Activated CD4-positive, alpha-beta memory T cell treated with anti-CD3 and anti-CD28 coated beads for 36 hours (primary cell): ENCODE data around the gene NLRP9. TPM values are rescaled to one million over a fixed set of nuclear protein-coding genes. Genes with fewer than 3 reads are reported as not detected.

Source experiments
- CTCF ChIA-PET: fragments of 350-600 bp; sonication (Branson Sonifier 250); formaldehyde crosslinking; loops from one replicate; lab custom pipeline; 2021; ENCODE audit warnings: antibody characterized with exemption, inconsistent platforms; lab: Charles Lee
- POLR2A ChIA-PET: fragments of 350-600 bp; sonication (Branson Sonifier 250); formaldehyde crosslinking; loops from one replicate; lab custom pipeline; 2021; ENCODE audit warnings: antibody characterized with exemption; lab: Charles Lee
- DNase-seq: peaks from one replicate; pipeline ENCODE4 v3.0.0-alpha.2; 2020
- H3K27ac Mint-ChIP-seq: one replicate; pipeline ENCODE4 v1.8.0; 2021; ENCODE audit warnings: mixed read lengths
- H3K27me3 Mint-ChIP-seq: one replicate; pipeline ENCODE4 v1.8.0; 2021; ENCODE audit warnings: mixed read lengths
- H3K36me3 Mint-ChIP-seq: one replicate; pipeline ENCODE4 v1.8.0; 2021; ENCODE audit warnings: mixed read lengths
- H3K4me1 Mint-ChIP-seq: one replicate; pipeline ENCODE4 v1.8.0; 2021; ENCODE audit warnings: low read depth, mixed read lengths
- H3K4me3 Mint-ChIP-seq: one replicate; pipeline ENCODE4 v1.8.0; 2021; ENCODE audit warnings: mild to moderate bottlenecking, mixed read lengths
- H3K9me3 Mint-ChIP-seq: one replicate; pipeline ENCODE4 v1.8.0; 2021; ENCODE audit warnings: mixed read lengths
- intact Hi-C: fragments of 100-400 bp; cut with micrococcal nuclease; formaldehyde crosslinking; loops from one replicate; pipeline ENCODE4 v1.15.1; 2023
- total RNA-seq, 2 experiments: library from RNA; stranded (reverse); gene quantifications; one replicate each; pipeline ENCODE4 v1.2.3, GENCODE V29; 2021

NLRP9 gene
- total RNA-seq, 2 experiments from 2014 or later = not detected

DNA sequence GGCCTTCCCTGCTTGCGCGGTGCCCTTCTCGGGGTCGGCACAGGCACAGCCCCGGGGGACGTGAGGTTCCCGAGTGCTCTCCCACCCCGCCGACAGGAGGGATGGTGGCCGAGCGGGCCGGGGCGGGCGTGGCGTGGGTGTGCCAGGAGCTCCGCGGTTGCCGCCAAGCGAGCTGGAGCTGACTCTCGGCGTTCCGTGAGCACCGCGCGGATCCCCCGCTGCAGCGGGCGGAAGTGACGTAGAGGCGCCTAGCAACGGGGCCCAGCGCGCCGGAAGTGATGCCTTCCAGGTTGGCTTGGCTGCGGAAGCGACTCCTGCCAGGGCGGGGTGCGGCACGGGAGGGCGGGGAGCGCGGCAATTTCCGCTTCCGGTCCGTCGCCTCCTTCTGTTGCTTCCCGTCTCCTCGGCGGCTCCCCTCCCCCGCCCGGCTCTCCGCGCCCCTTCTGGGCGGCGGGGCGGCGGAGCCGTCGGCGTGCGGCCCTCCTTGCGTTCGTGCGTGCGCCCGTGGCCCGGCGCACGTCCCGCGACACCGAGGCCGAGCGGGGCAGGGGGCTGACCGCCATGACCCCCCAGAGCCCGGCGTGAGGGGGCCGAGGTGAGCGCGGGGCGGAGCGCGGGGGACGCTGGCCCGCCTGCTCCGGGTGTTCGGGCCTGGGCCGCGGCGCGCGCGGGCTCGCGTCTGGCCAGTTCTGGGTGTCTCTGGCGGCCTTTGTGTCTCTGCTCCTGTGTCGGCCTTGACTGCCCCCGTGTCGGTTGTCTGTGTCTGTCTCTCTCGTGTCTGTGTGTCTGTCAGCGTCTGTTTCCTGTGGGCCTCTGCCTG is 63.2 kb downstream of the NLRP9 start, which contains the start of gene EPN1:
Gene EPN1, plus strand, starts transcription at position 386 of the 820 bp plus-strand sequence. CDS start 3,402 bp downstream, outside the sequence.
- peak; percentile 99 for DNase-seq
- H3K27me3 Mint-ChIP-seq = no peaks in the 10 kb centered on the region
- H3K4me1 Mint-ChIP-seq = peaks cover 59% of the 10 kb centered on the region
- ChIA-PET CTCF (interaction anchor here (1.1 kb wide), 1 partner anchor 17 kb away, joined by 3 read pairs; no protein-coding TSS in a partner anchor), POLR2A (interaction anchor here (1.3 kb wide), 1 partner anchor 18 kb away, joined by 3 read pairs; no protein-coding TSS in a partner anchor)
- peak within 1 kb of the TSS; percentile 90 for H3K4me3 Mint-ChIP-seq
- intact Hi-C loops = loop anchor here (1.0 to 2.0 kb wide), 2 partner anchors 20 to 40 kb away; partner anchors contain the start of gene U2AF2
- peaks cover 39% of the 10 kb centered on the region for H3K36me3 Mint-ChIP-seq
- peak within 1 kb of the TSS; percentile 86 for H3K27ac Mint-ChIP-seq
- H3K9me3 Mint-ChIP-seq = no peaks in the 10 kb centered on the region

DNA sequence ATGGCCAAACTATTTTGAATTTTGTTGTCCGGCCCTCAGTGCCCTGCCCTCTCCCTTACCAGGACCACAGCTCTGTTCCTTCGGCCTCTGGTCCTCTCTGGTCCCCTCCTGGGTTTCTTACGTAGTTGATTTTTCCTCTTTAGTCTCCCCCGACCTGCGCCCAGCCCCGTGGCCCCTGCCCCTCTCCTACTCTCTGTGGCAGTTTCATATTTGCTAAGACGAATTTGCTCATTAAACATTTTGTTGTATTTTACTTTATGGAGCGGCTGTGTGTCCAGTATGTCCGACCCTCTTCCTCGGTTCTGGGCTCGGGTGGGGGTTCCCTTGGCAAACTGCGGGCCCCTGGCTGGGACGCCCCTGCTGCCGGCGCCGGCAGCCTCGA is 63.8 kb downstream of the NLRP9 start:
- DNase-seq = no peak
- intact Hi-C loops = loop anchor here (2.0 kb wide), 1 partner anchor 40 kb away; no protein-coding TSS in a partner anchor
- CTCF ChIA-PET = interaction anchor here (1.1 kb wide), 1 partner anchor 17 kb away, joined by 3 read pairs; no protein-coding TSS in a partner anchor
- Mint-ChIP-seq H3K4me1 (peaks cover 53% of the 10 kb centered on the region), H3K9me3 (no peaks in the 10 kb centered on the region), H3K4me3 (peak overlapping the region; percentile 56), H3K27me3 (no peaks in the 10 kb centered on the region), H3K36me3 (peaks cover 39% of the 10 kb centered on the region), H3K27ac (peak overlapping the region; percentile 72)
- POLR2A ChIA-PET = interaction anchor here (1.3 kb wide), 1 partner anchor 18 kb away, joined by 3 read pairs; no protein-coding TSS in a partner anchor

GRCh38 chr19:55673889-55674288 is 64.3 kb downstream of the NLRP9 start:
- Mint-ChIP-seq H3K4me3 (peak overlapping the region; percentile 21), H3K27ac (peak overlapping the region; percentile 55), H3K9me3 (no peaks in the 10 kb centered on the region), H3K4me1 (peaks cover 51% of the 10 kb centered on the region), H3K36me3 (peaks cover 42% of the 10 kb centered on the region), H3K27me3 (no peaks in the 10 kb centered on the region)
- CTCF ChIA-PET = interaction anchor here (1.1 kb wide), 2 partner anchors 16 to 41 kb away, joined by 3 to 6 read pairs; no protein-coding TSS in a partner anchor
- POLR2A ChIA-PET = no interaction called here
- no peak for DNase-seq
- intact Hi-C loops = loop anchor here (2.0 kb wide), 1 partner anchor 39 kb away; no protein-coding TSS in a partner anchor

- ChIA-PET CTCF (interaction anchor here (1.1 kb wide), 1 partner anchor 41 kb away, joined by 6 read pairs; no protein-coding TSS in a partner anchor), POLR2A (no interaction called here)
- no peak for DNase-seq
- Mint-ChIP-seq H3K9me3 (no peaks in the 10 kb centered on the region), H3K36me3 (peaks cover 37% of the 10 kb centered on the region), H3K27ac (peak overlapping the region; percentile 55), H3K27me3 (no peaks in the 10 kb centered on the region), H3K4me1 (peaks cover 48% of the 10 kb centered on the region), H3K4me3 (peak overlapping the region; percentile 21)
- intact Hi-C loops = no loop called here
Measured at GRCh38 chr19:55673465-55673864, 64.7 kb downstream of the NLRP9 start.

DNA sequence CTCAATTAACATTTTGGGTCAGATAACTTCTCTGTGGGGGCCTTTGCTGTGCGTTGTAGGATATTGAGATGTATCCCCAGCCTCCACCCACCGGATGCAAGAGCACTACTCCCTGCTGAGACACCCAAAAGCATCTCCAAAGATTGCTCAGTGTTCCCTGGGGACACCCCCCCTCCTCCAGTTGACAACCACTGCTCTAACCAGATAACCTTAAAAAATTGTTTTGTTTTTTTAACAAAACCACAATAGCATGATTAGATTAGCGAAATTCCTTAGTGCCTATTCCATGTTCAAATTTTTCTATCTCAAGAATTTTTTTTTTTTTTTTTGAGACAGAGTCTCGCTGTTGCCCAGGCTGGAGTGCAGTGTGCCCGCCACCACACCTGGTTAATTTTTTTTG is 65.8 kb downstream of the NLRP9 start:
- H3K4me3 Mint-ChIP-seq = no peak overlapping the region
- no peaks in the 10 kb centered on the region for H3K9me3 Mint-ChIP-seq
- H3K27me3 Mint-ChIP-seq = no peaks in the 10 kb centered on the region
- peaks cover 37% of the 10 kb centered on the region for H3K36me3 Mint-ChIP-seq
- no peak for DNase-seq
- POLR2A ChIA-PET = no interaction called here
- CTCF ChIA-PET = interaction anchor here (0.7 to 2.1 kb wide), 4 partner anchors 16 to 656 kb away, joined by 3 to 23 read pairs (median 14); partner anchors contain the start of gene U2AF2
- intact Hi-C loops = no loop called here
- H3K4me1 Mint-ChIP-seq = peaks cover 40% of the 10 kb centered on the region
- H3K27ac Mint-ChIP-seq = no peak overlapping the region

DNA sequence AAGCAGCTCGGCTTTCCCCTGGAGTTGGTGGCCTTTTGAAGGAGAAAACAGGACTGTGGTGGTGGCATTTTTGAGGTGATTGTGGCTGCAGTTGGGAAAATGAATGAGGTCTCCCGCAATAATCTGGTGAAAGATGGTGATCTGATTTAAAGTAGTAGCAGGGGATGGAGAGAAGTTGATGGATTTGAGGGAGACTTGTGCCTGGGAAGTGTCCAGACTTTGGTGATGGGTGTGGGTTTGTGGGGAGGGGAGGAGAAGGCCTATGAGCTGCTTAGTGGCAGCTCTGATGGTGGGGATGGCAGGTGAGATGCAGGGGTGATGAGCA is 67.2 kb downstream of the NLRP9 start:
- intact Hi-C loops = no loop called here
- no peak overlapping the region for H3K4me3 Mint-ChIP-seq
- DNase-seq = no peak
- ChIA-PET POLR2A (interaction anchor here (1.4 kb wide), 1 partner anchor 14 kb away, joined by 5 read pairs; no protein-coding TSS in a partner anchor), CTCF (interaction anchor here (1.0 to 2.1 kb wide), 4 partner anchors 11 to 38 kb away, joined by 4 to 23 read pairs (median 14); partner anchors contain the start of gene U2AF2)
- no peak overlapping the region for H3K27ac Mint-ChIP-seq
- peaks cover 41% of the 10 kb centered on the region for H3K36me3 Mint-ChIP-seq
- H3K9me3 Mint-ChIP-seq = no peaks in the 10 kb centered on the region
- H3K4me1 Mint-ChIP-seq = peaks cover 26% of the 10 kb centered on the region
- H3K27me3 Mint-ChIP-seq = no peaks in the 10 kb centered on the region

DNA sequence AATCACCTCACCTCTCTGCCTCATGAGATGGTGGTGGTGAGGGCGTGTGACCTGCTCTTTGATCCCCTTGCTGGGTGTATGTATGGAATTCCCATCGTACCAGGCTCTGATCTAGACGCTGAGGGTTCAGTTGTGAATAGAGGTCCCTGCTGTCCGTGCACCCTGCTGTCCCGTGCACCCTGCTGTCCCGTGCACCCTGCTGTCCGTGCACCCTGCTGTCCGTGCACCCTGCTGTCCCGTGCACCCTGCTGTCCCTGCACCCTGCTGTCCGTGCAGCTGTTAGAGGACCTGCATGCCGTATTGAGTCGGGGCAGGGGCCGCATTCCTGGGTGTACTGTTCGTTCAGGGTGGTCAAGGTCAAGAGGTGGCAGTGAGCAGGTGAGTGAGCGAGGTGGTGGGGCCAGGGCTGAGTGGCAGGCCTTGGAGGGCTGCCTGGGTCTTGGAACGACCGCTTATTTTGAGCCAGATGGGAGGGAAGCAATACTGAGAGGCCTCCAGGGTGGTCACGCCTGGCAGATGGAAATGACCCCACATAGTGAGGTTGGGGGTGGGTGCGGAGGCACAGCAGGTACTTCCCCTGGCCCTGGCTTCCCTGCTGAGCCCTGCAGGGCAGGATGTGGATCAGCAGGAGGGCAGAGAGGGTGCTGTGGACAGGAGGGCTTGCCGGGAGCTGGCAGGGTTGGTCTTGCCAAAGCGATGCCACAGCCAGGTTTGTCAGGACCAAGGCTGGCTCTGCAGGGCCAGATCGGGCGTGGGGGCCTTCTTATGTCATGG is 67.7 kb downstream of the NLRP9 start:
- Mint-ChIP-seq H3K36me3 (peaks cover 43% of the 10 kb centered on the region), H3K4me1 (peaks cover 21% of the 10 kb centered on the region), H3K4me3 (no peak overlapping the region), H3K27me3 (no peaks in the 10 kb centered on the region), H3K27ac (no peak overlapping the region), H3K9me3 (no peaks in the 10 kb centered on the region)
- no peak for DNase-seq
- intact Hi-C loops = no loop called here
- ChIA-PET CTCF (interaction anchor here (1.0 to 2.1 kb wide), 4 partner anchors 10 to 38 kb away, joined by 4 to 23 read pairs (median 14); partner anchors contain the start of gene U2AF2), POLR2A (interaction anchor here (1.4 kb wide), 1 partner anchor 13 kb away, joined by 5 read pairs; no protein-coding TSS in a partner anchor)

GRCh38 chr19:55669418-55670279 is 68.6 kb downstream of the NLRP9 start:
- intact Hi-C loops = no loop called here
- ChIA-PET POLR2A (no interaction called here), CTCF (no interaction called here)
- Mint-ChIP-seq H3K4me1 (peaks cover 21% of the 10 kb centered on the region), H3K9me3 (no peaks in the 10 kb centered on the region), H3K4me3 (no peak overlapping the region), H3K36me3 (peaks cover 46% of the 10 kb centered on the region), H3K27ac (no peak overlapping the region), H3K27me3 (no peaks in the 10 kb centered on the region)
- DNase-seq = no peak

DNA sequence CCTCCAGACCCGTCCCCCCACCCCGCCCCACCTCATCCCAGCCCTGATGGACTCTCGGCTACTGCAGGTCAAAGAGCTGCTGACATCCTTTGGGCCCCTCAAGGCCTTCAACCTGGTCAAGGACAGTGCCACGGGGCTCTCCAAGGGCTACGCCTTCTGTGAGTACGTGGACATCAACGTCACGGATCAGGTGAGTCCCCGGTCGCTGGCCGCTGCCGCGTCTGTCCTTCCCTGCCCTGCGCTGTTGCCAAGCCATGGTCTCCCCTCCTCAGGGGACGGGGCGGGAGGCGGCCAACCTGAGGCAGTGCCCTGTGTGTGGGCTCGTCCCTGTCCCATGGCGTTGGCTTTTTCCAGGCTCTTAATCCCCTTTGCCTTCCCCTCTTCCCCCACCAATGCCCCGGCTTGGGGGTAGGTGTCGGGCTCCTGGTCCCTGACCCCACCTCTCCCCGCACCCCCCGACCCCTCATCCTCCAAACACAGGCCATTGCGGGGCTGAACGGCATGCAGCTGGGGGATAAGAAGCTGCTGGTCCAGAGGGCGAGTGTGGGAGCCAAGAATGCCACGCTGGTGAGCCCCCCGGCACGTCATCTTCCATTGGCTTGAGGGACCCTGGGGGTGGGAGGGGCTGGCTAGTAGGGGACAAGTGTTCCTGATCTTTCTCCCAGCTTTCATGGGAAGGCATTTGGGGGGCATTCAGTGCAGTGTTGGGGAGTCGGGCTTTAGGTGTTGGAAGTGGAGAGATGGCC is 69.4 kb downstream of the NLRP9 start:
- Mint-ChIP-seq H3K4me3 (no peak overlapping the region), H3K4me1 (peaks cover 17% of the 10 kb centered on the region), H3K9me3 (no peaks in the 10 kb centered on the region), H3K27me3 (no peaks in the 10 kb centered on the region), H3K27ac (no peak overlapping the region), H3K36me3 (peaks cover 47% of the 10 kb centered on the region)
- DNase-seq = no peak
- ChIA-PET CTCF (interaction anchor here (1.2 kb wide), 1 partner anchor 35 kb away, joined by 3 read pairs; no protein-coding TSS in a partner anchor), POLR2A (no interaction called here)
- intact Hi-C loops = no loop called here

DNA sequence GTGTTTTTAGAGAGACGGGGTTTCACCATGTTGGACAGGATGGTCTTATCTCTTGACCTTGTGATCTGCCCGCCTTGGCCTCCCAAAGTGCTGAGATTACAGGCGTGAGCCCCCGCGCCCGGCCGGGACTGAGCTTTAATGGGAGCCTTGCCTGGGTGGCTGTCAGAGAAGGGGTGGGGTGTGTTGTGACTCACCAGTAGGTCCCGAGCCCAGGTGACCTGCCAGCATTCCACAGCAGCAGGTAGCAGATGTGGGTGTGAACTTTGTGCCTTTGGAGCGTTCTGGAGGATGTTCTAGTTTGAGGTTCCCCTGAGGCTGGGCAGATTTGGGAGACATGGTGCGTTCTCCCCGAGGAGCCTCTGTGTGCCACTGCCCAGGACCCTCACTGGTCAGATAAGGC is 70.2 kb downstream of the NLRP9 start:
- Mint-ChIP-seq H3K27ac (no peak overlapping the region), H3K9me3 (no peaks in the 10 kb centered on the region), H3K4me3 (no peak overlapping the region), H3K4me1 (peaks cover 13% of the 10 kb centered on the region), H3K36me3 (peaks cover 49% of the 10 kb centered on the region), H3K27me3 (no peaks in the 10 kb centered on the region)
- intact Hi-C loops = no loop called here
- CTCF ChIA-PET = interaction anchor here (1.2 kb wide), 1 partner anchor 36 kb away, joined by 3 read pairs; no protein-coding TSS in a partner anchor
- DNase-seq = no peak
- POLR2A ChIA-PET = no interaction called here
